ENCODE data around the gene ZNF8.
"Not testable (repeated sequence)": the region's sequence is repeated elsewhere in the genome, so short reads cannot be mapped to it uniquely, and the experiment has no call there.

The ZNF8 gene

DNA sequence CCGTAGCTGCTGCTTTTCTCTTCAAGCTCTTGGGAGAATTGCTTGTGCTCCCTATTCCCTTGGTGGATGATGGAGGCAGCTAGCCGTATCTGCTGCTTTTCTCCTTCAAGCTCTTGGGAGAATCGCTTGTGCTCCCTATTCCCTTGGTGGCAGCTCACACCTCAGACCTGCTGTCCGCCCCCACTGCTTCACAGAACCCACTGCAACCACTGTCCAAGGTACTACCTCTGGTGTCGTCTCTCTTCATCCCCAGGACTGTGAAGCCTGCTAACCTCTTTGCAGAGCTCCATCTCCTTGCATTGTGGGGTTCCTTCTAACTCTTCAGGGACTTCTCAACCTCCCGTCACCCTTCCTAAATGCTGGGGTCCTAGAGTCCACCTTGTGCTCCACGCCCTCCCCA is 21.9 kb downstream of the ZNF8 start:
- DNase-seq: no peak

DNA sequence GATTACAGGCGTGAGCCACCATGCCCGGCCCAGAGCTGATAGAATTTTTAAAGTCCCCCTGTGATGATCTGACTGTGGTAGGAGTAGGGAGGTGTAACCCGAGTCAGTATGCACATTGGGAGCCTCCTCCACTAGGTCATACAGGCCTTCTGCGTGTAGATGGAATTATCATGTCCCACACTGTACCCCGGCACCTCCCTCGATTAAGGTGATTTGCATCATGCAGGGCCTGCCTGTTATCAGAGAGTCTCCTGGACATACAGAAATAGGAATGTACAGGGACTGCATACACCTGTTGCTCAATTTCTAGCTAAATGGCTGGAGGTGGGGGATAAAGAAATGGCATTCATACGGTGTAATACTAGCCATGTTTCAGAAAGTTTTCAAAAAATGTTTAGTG is 25.5 kb downstream of the ZNF8 start:
- DNase-seq: no peak

DNA sequence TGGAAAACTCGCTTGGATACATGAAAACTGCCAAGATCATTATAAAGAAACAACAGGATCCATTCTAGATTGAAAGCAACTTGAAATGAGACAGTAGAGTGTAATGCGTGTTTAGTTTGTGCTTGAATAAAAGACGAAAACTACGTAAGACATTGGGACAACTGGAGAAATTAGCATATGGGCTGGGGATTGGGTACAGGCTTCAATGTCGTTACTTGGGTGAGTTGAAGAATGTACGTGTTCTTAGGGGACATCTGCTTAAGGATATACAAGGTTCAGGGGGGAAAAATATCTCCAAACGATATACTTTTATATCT is 26.0 kb downstream of the ZNF8 start:
- DNase-seq: no peak

DNA sequence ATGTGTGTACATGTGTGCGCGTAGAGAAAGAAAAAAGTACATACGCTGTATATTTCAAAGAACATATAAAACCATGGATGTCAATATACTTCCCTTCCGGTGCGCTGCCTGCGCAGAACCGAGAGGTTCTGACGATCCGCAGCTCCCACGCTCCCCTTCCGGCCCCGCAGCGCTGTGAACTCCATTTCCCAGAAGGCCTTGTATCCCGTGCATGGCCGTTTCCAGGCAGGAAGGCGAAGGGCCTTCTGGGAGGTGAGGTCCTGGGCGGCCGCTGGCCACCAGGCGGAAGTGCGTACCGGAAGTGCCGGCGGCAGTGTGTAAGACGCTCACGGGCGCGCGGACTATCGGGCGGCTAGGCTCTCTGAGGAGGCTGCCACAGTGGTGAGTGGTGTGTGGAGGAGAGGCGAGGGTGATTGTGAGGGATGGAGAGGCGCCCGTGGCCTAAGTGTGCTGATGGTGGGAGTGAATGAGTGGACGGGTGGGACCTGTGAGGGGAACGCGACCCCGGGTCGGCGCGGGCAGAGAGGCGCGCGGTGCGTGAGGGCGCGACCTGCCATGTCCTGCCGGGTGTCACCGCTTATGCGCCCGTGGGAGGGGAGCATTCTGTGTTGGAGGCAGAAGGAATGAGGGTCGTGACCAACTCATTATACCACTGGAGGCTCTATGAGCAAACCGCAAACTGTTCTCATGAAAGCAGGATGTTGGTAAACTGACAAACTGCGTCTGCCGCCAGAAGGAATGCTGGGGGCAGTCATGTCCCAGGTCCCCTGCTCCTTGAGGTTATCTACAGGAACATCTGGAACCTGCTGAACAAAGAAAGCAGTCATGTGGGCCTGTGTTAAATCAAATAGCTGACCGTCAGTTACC is 26.5 kb downstream of the ZNF8 start, which contains the start of gene ERVK3-1:
Gene ERVK3-1 (plus strand): TSS at position 313 of the 867 bp plus-strand sequence. CDS start 6,792 bp downstream, outside the sequence.
- DNase-seq: peak; percentile 77

DNA sequence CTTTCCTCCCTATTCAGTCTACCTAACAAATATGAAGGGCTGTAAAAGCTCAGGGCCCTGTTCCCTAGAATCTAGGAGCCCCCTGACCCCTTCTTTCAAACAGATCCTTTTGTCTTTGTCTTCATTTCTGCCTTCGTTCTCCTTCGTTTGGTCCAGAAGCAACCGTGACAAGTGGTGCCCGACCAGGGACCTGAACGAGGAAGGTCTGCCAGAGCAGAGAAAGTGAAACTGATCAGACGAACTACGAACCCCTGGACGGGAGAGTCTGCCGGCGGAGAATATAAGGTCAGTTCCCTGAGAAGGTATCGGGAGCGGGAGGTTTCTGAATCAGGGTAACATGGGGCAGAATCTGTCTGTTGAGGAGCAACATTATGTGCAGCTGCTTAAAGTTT is 27.2 kb downstream of the ZNF8 start:
- DNase-seq: no peak

DNA sequence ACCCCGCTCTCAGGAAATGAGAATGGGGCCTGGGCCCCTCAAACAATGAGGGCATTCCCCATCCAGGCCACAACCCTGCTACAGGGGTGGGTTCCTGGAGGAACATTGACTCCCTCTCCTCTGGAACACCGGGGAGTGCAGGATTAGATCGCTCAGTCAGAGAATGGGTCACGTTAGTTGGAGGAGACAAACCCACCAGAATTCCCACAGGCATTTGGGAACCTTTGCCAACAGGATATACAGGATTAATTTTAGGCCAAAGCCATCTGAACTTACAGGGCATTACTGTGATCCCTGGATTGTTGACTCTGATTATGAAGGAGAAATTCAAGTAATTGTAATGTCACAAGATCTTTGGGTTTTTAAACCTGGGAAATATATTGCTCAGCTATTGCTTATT is 29.0 kb downstream of the ZNF8 start:
- DNase-seq: no peak

DNA sequence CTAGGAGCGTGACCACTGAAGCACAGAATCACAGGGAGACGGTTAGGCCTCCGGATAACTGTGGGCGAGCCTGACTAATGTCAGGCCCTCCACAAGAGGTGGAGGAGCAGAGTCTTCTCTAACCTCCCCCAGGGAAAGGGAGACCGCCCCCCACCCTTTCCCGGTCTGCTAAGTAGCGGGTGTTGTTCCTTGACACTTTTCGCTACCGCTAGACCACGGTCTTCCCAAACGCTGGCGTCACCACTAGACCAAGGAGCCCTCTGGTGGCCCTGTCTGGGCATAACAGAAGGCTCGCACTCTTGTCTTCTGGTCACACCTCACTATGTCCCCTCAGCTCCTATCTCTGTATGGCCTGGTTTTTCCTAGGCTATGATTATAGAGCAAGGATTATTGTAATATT is 31.9 kb downstream of the ZNF8 start:
- not testable (repeated sequence) for DNase-seq

DNA sequence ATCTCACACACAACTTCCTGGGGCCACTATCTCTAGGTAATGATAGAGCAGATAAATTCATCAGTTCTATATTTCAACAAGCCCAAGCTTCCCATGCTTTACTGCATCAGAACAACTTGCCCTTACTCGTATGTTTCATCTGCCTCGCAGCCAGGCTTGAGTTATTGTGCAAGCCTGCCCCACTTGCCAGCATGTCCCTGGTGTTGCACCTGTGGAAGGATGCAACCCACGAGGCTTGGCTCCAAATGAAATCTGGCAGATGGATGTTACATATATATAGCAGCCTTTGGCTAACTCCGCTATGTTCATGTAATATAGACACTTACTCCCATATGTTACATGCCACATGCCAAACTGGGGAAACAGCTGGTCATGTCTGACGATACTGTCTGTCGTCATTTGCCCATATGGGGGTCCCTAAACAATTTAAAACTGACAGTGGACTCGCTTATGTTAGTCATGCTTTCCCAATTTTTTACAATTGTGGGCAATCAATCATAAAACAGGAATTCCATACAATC is 32.6 kb downstream of the ZNF8 start:
- no peak for DNase-seq

DNA sequence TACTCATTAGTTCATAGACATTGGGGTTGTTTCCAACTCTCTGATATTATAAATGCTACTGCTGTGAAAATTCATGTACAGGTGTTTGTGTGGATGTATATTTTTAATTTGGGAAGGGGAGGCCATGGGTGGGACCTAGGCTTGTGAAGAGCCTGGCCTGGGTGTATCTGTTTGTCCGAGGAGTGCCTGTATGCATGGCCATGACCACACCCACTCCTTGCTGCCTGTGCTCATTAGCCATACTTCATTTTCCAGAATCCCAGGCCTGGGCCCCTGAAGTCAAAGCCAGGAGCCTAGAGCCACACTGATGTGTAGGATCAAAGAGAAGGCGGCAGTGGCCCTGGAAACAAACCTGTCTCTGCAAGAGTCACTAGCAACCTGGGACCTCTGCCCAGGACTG is 36.8 kb downstream of the ZNF8 start:
- no peak for DNase-seq

DNA sequence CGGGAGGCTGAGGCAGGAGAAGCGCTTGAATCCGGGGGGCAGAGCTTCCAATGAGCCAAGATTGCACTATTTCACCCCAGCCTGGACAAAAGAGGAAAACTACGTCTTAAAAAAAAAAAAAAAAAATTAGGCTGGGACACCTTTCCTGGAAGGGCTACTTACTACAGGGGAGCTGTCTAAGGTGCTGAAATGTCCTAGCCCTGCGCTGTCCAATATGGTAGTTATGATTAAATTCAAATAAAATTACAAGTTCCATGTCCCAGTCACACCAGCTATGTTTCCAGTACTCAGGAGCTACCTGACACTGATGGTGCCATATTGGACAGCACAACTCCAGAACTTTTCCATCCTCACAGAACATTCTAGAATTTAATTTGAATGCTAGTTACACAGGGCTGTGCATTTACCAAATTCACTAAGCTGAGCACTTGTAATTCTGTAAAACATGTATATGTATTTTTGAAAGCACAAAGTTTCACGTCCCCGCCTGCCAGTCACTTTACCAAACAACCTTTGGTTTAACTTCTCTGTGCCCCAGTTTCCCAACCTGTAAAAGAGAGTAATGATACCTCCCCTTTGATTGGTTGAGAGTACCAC is 38.8 kb downstream of the ZNF8 start:
- no peak for DNase-seq

DNA sequence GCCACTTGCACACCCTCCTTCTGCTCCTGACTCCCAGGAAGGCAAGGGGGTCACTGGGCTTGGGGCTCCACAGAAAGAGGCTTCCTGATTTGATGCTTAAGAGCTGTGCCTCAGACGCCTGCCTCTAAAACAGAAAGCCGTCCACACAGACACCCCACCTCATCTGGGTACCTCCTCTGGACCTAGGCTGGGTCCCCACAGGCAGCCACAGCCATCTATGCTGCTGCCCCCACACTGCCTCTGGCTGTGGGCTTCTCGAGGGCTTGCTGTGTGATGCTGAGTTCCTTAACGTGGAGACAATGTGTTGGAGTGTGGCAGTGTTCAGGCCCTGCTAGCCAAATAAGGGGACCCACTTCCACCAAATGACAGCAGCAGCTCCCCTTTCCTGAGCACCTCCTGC is 39.5 kb downstream of the ZNF8 start:
- DNase-seq: no peak

DNA sequence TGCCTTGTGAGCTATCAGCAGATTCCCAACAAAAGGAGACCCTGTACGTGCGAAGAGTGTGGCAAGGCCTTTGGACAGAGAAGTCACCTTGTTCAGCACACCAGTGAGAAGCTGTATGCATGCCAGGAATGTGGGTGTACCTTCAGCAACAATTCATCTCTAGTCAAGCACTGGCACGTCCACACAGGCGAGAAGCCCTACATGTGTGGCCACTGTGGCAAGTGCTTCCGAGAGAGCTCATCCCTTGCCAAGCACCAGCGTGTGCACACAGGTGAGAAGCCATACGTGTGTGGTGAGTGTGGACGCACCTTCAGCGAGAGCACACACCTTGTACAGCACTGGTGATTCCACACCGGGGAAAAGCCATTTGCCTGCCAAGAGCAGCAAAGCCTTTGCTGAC is 40.5 kb downstream of the ZNF8 start:
- no peak for DNase-seq

DNA sequence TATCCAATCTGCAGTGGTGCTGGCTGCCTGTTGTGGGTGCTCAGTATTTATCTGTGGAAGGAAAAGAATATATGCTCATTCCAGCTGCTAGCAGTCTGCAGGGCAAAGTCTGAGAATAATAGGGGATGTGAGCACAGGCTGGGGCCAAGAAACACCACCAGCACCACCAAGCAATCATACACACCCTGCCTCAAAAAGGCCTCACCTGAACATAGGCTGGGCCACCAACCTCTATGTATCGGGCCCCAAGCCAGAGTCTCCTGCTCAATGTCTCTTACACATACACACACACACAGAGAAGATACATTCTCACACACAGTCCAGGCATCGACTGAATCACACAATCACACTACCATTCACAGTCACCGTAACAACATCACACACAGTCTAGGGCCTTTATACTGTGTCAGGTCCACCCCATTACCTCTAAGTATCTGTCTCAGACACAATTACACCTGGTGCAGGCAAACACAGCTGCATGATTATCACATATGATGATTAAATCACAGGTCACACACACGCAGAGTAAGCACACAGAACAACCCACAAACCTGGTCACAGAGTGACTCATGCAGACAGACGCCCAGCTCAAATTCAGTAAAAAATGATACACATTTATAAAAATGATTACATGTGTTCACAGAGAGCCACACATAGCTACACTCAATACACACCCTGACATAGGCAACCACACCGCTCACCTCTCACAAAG is 46.7 kb downstream of the ZNF8 start:
- no peak for DNase-seq

DNA sequence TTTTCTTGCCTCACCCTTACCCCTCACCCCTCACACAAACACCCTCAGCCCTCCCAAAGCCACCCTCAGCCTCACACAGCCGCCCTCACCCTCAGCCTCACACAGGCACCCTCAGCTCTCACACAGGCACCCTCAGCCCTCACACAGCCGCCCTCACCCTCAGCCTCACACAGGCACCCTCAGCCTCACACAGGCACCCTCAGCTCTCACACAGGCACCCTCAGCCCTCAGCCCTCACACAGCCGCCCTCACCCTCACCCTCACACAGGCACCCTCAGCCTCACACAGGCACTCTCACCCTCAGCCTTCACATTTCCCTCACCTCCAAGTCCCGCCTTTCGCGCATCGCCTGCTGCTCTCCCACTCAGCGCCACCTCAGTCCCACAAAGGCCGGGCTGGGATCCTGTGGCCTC is 47.8 kb downstream of the ZNF8 start:
- DNase-seq: no peak

DNA sequence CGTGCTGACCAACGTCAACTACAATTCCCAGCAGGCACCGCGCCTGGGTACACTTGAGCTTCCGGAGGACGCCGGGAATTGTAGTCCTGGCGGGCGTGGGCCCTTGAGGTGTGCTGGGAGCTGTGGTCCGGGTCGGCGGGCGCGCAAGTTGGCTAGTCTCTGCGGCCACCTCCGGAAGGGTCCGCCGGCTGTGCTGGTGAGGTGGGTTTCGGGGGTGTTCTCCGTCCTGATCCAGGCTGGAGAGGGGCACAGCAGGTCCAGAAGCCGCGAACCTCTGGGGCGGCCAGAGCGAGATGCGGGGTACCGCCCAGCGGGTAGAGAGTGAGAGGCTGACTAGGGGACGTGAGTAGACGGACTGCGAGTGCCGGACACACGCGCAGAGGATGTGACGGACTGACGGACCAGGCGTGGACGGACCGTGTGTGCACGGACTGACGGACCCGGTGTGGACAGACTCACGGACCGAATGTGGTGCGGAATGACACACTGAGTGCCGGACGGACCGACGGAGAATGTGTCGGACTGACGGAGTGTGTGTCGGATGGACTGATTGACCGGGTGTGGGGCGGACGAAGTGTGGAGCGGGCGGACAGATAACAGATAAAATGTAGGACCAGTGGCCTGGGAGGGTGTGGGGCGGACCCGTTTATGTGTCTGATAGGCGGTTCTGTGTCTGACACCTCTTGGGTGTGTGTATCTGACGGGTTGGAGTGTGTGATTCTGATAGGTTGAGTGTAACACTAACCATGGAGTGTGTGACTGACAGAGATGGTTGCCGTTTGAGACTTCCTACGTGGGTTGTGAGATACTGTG is 48.4 kb downstream of the ZNF8 start, which contains the start of gene ZSCAN22:
Gene ZSCAN22 (plus strand): TSS at position 81 of the 813 bp plus-strand sequence. CDS start 7,809 bp downstream, outside the sequence.
- DNase-seq: peak; percentile 81

DNA sequence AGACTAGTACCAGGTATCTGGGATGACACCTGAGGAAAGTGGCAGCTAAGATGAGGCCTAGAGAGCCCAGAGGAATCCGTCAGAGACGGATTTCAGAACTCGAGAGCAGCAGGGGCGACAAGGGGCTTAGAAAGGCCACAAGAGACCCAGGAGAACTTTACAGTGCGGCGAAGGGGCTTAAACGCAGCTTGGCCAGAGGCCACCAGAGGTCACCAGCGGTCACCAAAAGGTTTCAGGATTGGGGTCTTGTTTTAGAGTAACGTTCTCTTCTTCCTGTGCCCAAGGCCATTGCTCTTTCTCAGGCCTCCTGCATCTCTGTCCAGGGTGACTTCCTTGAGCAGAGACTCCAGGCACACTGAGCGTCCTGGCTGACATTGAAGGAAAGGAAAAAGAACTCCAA is 50.2 kb downstream of the ZNF8 start:
- DNase-seq: no peak

DNA sequence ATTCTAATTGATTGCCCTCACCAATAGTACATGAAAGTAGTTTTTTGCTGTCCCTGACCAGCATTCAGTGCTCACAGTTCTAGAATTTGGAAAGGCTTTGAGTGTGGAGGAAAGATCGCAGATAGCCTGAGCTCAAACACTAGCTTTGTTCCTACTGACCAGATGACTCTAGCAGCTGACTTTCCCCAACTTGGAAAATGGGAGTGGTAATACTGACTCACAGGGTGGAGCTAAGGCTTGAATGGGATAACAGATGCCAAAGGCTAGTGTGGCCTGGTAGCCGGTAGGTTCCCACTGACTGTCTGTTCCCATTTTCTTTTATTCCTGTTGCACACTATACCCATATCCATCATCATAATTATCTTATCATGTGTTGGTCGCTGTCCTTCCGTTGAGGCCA is 51.7 kb downstream of the ZNF8 start:
- no peak for DNase-seq

DNA sequence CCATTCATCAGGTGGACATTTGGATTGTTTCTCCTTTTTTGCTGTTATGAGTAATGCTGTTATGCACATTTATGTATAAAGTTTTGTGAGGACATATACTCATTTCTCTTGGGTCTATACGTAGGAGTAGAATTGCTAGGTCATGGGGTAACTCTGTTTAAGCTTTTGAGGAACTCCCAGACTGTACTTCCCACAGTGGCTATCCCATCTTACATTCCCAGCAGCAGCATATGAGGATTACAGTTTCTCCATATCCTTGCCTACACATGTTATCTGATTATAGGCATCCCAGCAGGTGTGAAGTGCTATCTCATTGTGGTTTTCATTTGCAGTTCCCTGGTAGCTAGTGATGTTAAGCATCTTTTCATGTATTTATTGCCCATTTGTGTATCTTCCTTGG is 53.9 kb downstream of the ZNF8 start:
- DNase-seq: no peak

DNA sequence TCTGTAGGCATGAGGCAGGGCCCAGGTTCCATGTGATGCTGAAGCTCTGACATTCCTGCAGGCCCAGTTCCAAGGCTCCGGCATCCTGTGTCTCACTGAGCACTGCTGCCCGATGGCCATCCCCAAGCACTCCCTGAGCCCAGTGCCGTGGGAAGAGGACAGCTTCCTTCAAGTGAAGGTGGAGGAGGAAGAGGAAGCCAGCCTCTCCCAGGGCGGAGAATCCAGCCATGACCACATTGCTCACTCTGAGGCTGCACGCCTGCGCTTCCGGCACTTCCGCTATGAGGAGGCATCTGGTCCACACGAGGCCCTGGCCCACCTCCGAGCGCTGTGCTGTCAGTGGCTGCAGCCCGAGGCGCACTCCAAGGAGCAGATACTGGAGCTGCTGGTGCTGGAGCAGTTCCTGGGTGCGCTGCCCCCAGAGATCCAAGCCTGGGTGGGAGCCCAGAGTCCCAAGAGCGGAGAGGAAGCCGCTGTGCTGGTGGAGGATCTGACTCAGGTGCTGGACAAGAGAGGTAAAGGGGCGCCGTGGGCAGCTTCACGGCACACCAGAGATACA is 56.0 kb downstream of the ZNF8 start:
- no peak for DNase-seq

DNA sequence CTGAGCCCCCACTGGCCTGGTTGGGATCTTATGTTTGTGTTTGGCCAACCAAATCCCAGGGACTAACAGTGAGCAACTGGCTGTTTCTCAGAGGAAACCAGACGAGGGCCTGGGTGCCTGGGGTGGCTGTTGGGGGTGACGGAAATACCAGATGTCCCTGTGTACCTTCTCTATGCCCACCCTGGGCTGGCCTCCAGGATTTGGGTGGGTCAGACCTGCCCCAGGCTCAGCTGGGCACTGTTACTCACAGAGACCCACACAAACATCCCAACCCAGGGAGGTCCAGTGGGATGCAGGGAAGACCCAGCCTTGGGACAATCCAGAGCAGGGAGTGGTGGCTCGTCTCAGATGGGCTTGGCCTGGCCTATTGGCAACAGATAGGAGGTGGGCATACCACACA is 56.9 kb downstream of the ZNF8 start:
- no peak for DNase-seq

DNA sequence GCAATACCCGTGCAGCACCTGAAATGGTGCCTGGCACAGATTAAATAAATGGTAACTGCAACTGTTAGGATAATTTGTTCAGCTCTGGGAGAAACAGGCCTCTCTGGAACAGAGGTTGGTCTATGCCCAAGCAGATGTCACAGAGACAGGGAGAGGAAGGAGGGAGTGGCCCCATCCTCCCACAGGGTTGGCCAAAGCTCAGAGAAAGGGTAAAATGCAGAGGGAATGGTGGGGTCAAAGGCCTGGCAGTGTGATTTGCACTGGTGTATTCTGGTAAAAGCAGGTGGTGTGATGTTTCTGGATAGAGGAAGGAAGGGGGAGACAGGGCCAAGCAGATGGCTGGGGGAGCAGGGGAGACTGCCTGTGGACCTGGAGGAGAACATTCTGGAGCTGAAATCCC is 57.5 kb downstream of the ZNF8 start:
- no peak for DNase-seq

DNA sequence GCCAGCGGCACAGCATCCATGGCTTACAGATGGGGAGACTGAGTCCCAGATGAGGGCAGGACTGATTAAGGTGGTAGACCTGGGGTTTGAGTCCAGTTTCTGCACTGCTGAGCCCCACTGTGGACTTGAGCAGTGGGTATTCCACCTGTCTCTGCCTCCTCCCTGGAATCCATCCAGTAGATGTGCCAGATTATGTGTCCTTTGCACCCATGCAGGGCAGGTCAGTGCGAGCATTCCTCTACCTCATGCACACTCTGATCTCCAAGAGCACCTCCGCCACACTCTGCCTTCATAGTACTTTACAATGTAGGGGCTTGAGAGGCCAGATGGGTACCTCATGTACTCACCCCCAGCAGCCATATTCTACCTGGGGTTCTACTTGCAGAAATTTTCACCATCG is 58.1 kb downstream of the ZNF8 start:
- no peak for DNase-seq

DNA sequence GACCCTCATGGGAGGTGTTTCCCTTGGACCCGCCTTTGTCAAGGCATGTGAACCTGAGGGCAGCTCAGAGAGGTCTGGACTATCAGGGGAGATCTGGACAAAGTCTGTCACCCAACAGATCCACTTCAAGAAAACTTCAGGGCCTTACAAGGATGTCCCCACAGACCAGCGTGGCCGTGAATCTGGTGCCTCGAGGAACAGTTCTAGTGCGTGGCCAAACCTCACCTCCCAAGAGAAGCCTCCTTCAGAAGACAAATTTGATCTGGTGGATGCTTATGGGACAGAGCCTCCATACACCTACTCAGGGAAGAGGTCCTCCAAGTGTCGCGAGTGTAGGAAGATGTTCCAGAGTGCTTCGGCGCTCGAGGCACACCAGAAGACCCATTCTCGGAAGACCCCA is 59.6 kb downstream of the ZNF8 start:
- DNase-seq: no peak

All from 8988T (cell line).